Smooth muscle cell of the umbilical artery (primary cell): ENCODE data around the gene ATRN. TPM values are rescaled to one million over a fixed set of nuclear protein-coding genes. Genes with fewer than 3 reads are reported as not detected.

Experiments
- total RNA-seq: library from RNA; depleted of rRNA; stranded (reverse); fragments of >200 nt; gene quantifications from 2 replicates; pipeline ENCODE4 v1.2.3, GENCODE V29; 2014

Gene ATRN
- 68.5 and 76.9 TPM in 2 replicates for total RNA-seq

GRCh38 chr20:3470627-3471396 lies at the start of gene ATRN:
Gene ATRN, plus strand, starts transcription at chr20:3471018. Its CDS starts 90 bp downstream, at chr20:3471108.

DNA sequence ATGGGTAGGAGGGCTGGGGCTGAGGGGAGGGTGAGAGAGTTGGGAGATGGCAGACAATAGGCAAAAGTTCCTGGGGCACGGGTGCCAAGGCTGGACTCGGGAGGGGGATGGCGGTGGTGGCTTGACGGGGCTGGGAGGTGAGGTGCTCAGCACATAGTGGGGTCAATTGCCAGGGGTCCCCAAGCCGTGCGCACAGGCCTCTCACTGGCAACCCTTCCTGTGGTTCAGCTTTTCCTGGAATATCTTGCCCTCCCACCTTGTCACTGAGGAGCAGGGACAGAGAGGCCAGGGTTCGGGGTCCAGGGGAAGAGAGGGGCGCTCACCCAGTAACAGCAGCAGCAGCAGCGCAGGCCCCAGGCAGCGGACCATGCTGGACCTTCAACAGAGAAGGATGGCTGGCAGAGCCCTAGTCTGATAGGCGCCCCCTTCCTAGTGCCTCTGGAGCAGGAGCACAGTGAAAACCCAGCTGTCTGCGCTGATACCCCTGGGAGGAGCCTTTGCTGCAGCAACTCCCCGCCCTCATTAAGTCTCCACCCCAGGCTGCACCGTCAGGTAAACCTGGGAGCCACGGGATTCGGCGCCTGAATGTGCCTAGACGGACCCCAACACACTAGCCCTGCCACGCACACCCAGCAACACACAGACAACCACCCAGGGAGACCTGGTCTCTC lies 192.3 kb downstream of the ATRN start, which contains the start of gene GFRA4:
Gene GFRA4 (minus strand): TSS at position 369 of the 671 bp plus-strand sequence. CDS start 0 bp downstream, at position 369.

DNA sequence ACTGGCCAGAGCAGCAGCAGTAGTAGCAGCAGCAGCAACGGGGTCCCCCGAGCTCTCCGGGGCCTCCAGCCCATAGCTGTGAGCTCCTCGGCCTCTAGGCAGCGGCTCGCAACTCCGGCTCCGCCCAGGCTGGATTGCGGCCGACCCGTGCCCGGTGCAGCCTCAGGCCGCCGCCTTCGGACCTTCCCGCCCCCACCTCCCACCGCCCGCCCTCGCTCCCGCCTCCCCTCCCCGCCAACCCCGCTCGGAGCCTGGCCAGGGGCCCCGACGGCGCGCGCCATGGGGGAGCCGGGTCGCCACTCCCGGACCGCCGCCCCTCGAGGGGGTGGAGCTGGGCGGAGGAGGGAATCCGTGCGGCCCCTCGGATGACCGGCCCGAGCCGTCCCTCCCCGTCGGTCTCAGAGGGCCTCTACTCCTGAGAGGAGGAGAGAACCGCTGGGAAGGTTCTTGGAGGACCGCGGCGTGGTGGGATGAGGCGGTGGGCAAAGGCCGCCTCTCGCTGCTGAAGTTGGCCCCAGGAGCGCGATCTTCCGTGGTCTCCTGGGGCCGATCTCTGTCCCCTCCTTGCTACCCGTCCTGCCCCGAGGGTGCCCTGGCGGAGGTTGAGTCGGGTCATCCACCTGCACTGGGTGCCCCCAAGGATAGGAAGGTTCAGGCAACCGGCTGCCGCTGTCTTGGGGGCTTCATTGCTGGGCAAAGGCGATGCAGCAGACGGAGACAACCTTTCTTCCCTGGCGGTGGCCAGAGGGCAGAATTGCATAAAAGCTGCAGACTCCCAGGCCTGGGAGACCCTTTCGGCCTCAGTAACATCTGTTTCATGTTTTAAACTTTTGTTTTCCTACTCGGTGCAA lies 211.3 kb downstream of the ATRN start, which contains the start of gene ADAM33:
Gene ADAM33 (minus strand): TSS at position 80 of the 851 bp plus-strand sequence. CDS start 6 bp downstream, at position 74.

Other genes with a start within 250 kb of the ATRN start
- 1.2 and 1.9 TPM in 2 replicates for gene SLC4A11, start 231.8 kb upstream of the ATRN start, total RNA-seq
- gene DNAAF9, start 63.3 kb upstream of the ATRN start, total RNA-seq: 18.4 and 33.4 TPM in 2 replicates
- gene GFRA4, start 192.4 kb downstream of the ATRN start, total RNA-seq: not detected in 2 replicates
- 16.4 and 18.7 TPM in 2 replicates for gene ADAM33, start 211.0 kb downstream of the ATRN start, total RNA-seq
- not detected in 2 replicates for gene SIGLEC1, start 241.6 kb downstream of the ATRN start, total RNA-seq